Vagina (tissue), 2 donors: ENCODE results near the gene GALNTL6.

Experiments used
- POLR2A ChIP-seq, 2 donors: fragments of 450-650 bp; IDR thresholded peaks; one replicate each; pipeline ENCODE4 v1.6.1; 2017; ENCODE audit warnings: antibody characterized with exemption in 2 of 2, mild to moderate bottlenecking in 2 of 2, moderate library complexity in 2 of 2
- POLR2AphosphoS5 ChIP-seq, 2 donors: sonication (generic); formaldehyde crosslinking; IDR thresholded peaks; one replicate each; pipeline ENCODE4 v1.9.0; 2017; ENCODE audit warnings: antibody characterized with exemption in 2 of 2, mild to moderate bottlenecking in 2 of 2, low read depth in 1 of 2; ENCODE audit not compliant: insufficient read depth in 1 of 2
- TF ChIP-seq, protein P1 (sequence below), 3 experiments: fragments of 450-650 bp in 2 of 3; fragments of 200-600 bp in 1 of 3; sonication (generic) in 1 of 3; IDR thresholded peaks; one replicate each; pipeline ENCODE4 v1.5.1; 2017 to 2019; ENCODE audit warnings: antibody characterized with exemption in 3 of 3, mild to moderate bottlenecking in 2 of 3, moderate library complexity in 2 of 3

DNA sequence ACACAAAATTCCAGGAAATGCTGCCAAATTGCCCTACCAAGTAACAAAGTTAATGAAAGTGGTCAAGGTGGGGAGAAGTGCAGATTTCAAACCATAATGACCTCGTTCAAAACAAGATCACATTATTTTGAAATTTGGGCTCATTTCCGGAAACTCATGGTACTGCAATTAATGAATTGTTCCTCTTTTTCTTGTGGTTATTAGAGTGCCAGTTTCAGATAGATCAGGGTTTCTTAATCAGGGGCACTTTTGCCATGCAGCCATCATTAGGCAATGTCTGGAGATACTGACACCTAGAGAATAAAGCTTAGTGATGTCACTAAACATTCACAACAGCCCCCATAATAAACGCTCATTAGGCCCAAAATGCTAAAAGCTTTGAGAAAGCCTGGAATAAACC, 973.9 kb downstream of the GALNTL6 start:
- TF ChIP-seq, protein P1, sequence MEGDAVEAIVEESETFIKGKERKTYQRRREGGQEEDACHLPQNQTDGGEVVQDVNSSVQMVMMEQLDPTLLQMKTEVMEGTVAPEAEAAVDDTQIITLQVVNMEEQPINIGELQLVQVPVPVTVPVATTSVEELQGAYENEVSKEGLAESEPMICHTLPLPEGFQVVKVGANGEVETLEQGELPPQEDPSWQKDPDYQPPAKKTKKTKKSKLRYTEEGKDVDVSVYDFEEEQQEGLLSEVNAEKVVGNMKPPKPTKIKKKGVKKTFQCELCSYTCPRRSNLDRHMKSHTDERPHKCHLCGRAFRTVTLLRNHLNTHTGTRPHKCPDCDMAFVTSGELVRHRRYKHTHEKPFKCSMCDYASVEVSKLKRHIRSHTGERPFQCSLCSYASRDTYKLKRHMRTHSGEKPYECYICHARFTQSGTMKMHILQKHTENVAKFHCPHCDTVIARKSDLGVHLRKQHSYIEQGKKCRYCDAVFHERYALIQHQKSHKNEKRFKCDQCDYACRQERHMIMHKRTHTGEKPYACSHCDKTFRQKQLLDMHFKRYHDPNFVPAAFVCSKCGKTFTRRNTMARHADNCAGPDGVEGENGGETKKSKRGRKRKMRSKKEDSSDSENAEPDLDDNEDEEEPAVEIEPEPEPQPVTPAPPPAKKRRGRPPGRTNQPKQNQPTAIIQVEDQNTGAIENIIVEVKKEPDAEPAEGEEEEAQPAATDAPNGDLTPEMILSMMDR (IDR thresholded peaks at IDR 0.05) = no peak
- TF ChIP-seq POLR2AphosphoS5 (IDR thresholded peaks at IDR 0.05; ENCODE audit: insufficient read depth in 1 of 2, low read depth in 1 of 2) (no peak), POLR2A (IDR thresholded peaks at IDR 0.05) (no peak)
